C4-2B (cell line): ENCODE measurements around the gene HDAC4.

Source experiments
- H3K27ac ChIP-seq: fragments of 450-650 bp; 2 replicates; pipeline ENCODE4 v1.5.1; 2017
- ZFX ChIP-seq: fragments of 450-650 bp; IDR thresholded peaks from 2 replicates; pipeline ENCODE4 v1.6.1; 2017
- TF ChIP-seq, protein P1 (sequence below): fragments of 450-650 bp; conservative IDR thresholded peaks from 2 replicates; pipeline ENCODE4 v1.5.1; 2017; ENCODE audit warnings: mild to moderate bottlenecking

The HDAC4 gene

DNA sequence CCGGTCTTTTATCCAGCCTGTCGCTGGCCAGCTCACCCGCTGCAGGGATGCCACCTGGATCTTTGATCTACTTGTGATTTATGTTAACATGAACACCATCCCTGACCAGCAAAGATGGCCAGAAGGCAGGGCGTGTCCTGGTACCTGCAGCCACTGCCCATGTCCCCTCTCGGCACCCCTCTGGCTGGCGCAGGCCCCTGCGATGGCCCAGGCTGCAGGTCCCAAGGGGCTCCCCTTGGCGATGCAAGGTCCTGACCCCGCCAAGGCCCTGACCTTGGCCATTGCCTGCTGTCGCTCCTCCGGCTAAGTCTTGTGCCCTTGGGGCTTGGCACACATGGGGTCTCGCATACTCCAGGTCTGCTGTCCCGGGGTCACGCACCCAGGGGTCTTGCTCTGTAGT lies 338.1 kb downstream of the HDAC4 start:
- H3K27ac ChIP-seq: no peak overlapping the region

DNA sequence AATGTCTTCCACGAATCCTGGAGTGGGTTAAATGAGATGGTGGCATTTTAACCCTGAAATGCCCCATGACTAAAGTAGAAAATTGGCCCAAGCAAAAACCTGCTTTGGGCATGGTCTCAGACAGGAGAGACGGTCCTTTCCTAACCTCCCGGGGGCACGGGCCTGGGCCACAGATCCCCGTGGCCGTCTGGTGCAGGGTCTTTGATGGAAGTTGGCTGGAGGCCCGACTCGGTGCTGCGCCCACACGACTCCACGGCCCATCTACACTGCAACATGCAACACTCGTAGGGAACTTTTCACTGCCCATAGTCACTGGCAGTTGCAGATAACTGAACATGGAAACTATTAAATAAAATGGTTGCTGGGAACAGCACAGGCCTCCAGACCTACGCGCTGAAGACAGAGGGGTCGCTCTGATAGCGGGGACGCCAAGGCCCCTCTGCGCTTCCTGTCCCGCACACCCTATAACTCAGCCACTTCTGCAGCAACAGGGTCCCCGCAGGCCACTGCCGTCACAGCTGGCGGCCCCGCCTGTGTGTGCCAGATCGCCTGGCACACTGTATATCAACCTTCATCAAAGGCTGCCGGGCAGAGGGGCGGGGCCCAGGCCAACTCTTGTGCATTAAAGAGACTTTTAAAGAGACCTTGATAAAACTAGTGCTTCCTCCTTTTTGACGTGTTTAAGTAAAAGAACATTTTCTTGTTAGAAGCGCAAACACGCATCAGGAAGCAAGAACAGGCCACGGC lies 338.8 kb downstream of the HDAC4 start:
- H3K27ac ChIP-seq: no peak overlapping the region
- TF ChIP-seq, protein P1, sequence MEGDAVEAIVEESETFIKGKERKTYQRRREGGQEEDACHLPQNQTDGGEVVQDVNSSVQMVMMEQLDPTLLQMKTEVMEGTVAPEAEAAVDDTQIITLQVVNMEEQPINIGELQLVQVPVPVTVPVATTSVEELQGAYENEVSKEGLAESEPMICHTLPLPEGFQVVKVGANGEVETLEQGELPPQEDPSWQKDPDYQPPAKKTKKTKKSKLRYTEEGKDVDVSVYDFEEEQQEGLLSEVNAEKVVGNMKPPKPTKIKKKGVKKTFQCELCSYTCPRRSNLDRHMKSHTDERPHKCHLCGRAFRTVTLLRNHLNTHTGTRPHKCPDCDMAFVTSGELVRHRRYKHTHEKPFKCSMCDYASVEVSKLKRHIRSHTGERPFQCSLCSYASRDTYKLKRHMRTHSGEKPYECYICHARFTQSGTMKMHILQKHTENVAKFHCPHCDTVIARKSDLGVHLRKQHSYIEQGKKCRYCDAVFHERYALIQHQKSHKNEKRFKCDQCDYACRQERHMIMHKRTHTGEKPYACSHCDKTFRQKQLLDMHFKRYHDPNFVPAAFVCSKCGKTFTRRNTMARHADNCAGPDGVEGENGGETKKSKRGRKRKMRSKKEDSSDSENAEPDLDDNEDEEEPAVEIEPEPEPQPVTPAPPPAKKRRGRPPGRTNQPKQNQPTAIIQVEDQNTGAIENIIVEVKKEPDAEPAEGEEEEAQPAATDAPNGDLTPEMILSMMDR: no peak
- no peak for TF ChIP-seq ZFX

More for the DNA sequence above, 338.1 kb downstream of the HDAC4 start:
- TF ChIP-seq, protein P1: no peak
- no peak for TF ChIP-seq ZFX

DNA sequence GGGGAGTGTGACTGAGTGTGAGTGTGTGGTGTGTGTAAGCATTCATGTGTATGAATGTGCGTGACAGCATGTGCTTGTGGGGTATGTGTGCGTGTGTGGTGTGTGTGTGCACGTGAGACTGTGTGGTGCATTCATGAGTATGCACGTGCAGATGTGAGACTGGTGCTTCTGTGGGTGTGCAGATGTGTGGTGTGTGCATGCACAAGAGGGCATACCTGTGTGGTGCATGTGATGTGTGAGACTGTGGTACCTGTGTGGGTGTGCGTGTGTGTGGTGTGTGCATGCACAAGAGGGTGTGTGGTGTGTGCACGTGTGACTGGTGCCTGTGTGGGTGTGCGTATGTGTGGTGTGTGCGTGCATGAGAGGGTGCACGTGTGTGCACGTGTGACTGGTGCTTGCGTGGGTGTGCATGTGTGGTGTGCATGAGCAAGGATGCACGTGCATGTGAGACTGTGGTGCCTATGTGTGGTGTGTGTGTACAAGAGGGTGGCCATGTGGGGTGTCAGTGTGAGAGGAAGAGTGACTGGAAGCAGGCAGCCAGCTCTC lies 339.6 kb downstream of the HDAC4 start:
- H3K27ac ChIP-seq: no peak overlapping the region
- TF ChIP-seq ZFX: no peak
- TF ChIP-seq, protein P1: no peak

DNA sequence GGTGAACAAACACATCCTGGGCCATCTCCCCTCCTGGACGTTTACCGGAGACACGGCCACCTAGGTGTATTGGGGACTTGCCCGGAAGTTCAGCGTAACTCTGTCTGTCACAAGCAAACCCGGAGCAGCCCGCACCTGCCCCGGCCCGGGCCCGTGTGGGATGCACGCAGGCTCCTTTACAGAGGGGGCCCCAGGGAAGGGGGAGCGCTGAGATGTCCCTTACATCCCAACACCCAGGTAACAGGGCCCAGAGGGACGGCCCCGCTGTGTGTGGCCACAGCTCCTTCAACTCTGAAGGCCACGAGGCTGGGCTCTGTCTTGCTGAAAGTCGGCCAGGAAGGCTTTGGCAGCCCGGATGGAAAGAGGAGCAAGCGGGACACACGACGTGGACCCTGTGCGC lies 340.1 kb downstream of the HDAC4 start:
- no peak overlapping the region for H3K27ac ChIP-seq
- TF ChIP-seq, protein P1: no peak
- no peak for TF ChIP-seq ZFX

DNA sequence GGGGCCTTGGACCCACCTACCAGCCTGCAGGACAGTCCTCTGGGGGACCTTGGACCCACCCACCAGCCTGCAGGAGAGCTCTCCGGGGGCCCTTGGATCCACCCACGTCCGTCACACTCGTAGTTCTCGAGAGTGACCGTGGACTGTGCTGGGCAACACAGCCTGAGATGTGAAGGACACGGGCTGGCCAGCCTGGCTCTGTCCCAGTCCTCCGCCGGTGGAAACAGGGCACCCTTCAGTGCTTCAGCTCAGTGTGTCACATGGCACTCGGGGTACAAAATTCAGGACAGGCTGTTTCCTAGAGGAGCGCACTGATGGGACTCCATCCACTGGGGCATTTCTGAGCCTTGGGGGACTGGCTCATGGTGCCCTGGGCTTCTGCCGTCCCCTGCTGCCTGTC lies 341.0 kb downstream of the HDAC4 start:
- no peak overlapping the region for H3K27ac ChIP-seq

DNA sequence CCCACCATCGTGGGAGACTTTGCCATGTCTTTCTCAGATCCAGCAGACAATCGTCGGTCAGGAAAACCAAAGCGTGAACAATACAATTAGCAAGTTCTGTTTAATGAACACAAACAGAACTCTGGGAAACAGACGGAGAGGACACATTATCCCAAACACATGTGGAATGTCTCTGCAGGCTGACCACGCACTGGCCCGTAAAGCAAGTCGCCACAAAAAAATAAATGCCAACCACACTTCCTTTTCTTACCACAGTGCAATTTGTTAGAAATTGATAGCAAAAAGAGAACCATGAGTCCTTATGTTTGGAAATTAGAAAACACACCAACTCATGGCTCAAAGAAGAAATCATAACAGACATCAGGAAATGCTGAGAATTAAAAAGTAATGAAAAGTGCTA lies 342.1 kb downstream of the HDAC4 start:
- no peak overlapping the region for H3K27ac ChIP-seq
- TF ChIP-seq, protein P1: no peak
- TF ChIP-seq ZFX: no peak

More for the DNA sequence above, 341.0 kb downstream of the HDAC4 start:
- TF ChIP-seq ZFX: no peak
- TF ChIP-seq, protein P1: no peak

DNA sequence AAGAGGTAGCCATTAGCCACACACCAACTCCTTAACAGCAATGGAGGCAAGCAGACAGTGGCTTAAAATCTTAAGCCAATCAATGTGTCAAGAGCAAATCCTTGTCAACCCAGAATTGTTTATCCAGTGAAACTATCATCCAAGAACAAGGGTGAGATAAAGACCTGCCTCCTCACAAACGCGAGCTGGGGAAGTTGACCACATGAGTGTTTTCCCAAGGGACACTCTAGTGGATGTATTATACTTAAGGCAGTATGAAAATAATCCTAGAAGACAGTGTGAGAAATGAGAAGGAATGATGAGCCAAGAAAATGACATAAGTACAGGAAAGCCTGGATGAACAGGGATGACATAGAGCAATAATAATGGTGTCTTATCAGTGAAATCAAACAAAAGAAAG lies 343.3 kb downstream of the HDAC4 start:
- TF ChIP-seq ZFX: no peak
- TF ChIP-seq, protein P1: no peak
- H3K27ac ChIP-seq: no peak overlapping the region
